ENCODE results near the gene ATG9A. TPM values are rescaled to one million over a fixed set of nuclear protein-coding genes. Genes with fewer than 3 reads are reported as not detected.

Gene ATG9A
- total and polyA plus RNA-seq, 2 experiments from 2014 or later = 35.7 to 57.8 TPM

- no peaks in the 10 kb centered on the region for H3K9me3 ChIP-seq (ENCODE audit: low read depth)
- no peak overlapping the region for H3K27ac ChIP-seq
- no peaks in the 10 kb centered on the region for H3K36me3 ChIP-seq (replicated peaks; ENCODE audit: insufficient read depth, low read depth)
- no peaks in the 10 kb centered on the region for H3K79me2 ChIP-seq
- TF ChIP-seq EZH2 (IDR thresholded peaks at IDR 0.05; ENCODE audit: borderline replicate concordance) = no peak
- TF ChIP-seq CTCF (IDR thresholded peaks at IDR 0.05; ENCODE audit: poor library complexity) = no peak
- no peak for TF ChIP-seq EZH2phosphoT487 (IDR thresholded peaks at IDR 0.05; ENCODE audit: low read depth, severe bottlenecking, unreplicated experiment)
- no peak overlapping the region for H3K4me3 ChIP-seq
- H2AFZ ChIP-seq = no peak overlapping the region
- H3K4me2 ChIP-seq = no peak overlapping the region
- H4K20me1 ChIP-seq (ENCODE audit: insufficient read depth, poor library complexity, severe bottlenecking) = no peaks in the 10 kb centered on the region
- H3K27me3 ChIP-seq = no peaks in the 10 kb centered on the region
- no peaks in the 10 kb centered on the region for H3K4me1 ChIP-seq (ENCODE audit: insufficient read depth)
- no peaks in the 10 kb centered on the region for H3K9me2 ChIP-seq (replicated peaks; ENCODE audit: insufficient read depth)
- 83% methylated on average over 12 of the region's 12 CpGs for WGBS (ENCODE audit: low lambda C conversion rate, missing lambda C conversion rate)
- no peak for DNase-seq (ENCODE audit: low spot score)
These were observed 29.8 kb downstream of the ATG9A start for GRCh38 chr2:219199470-219200211.

GRCh38 chr2:219198974-219199373 is 30.5 kb downstream of the ATG9A start:
- H3K79me2 ChIP-seq = no peaks in the 10 kb centered on the region
- WGBS (ENCODE audit: low lambda C conversion rate, missing lambda C conversion rate) = 77% methylated on average over 5 of the region's 5 CpGs
- no peak overlapping the region for H2AFZ ChIP-seq
- no peak overlapping the region for H3K4me3 ChIP-seq
- no peak for TF ChIP-seq EZH2phosphoT487 (IDR thresholded peaks at IDR 0.05; ENCODE audit: low read depth, severe bottlenecking, unreplicated experiment)
- TF ChIP-seq EZH2 (IDR thresholded peaks at IDR 0.05; ENCODE audit: borderline replicate concordance) = no peak
- TF ChIP-seq CTCF (IDR thresholded peaks at IDR 0.05; ENCODE audit: poor library complexity) = no peak
- no peaks in the 10 kb centered on the region for H4K20me1 ChIP-seq (ENCODE audit: insufficient read depth, poor library complexity, severe bottlenecking)
- no peaks in the 10 kb centered on the region for H3K4me1 ChIP-seq (ENCODE audit: insufficient read depth)
- no peak for DNase-seq (ENCODE audit: low spot score)
- H3K9me2 ChIP-seq (replicated peaks; ENCODE audit: insufficient read depth) = no peaks in the 10 kb centered on the region
- H3K4me2 ChIP-seq = no peak overlapping the region
- no peaks in the 10 kb centered on the region for H3K36me3 ChIP-seq (replicated peaks; ENCODE audit: insufficient read depth, low read depth)
- H3K27me3 ChIP-seq = no peaks in the 10 kb centered on the region
- H3K27ac ChIP-seq = no peak overlapping the region
- H3K9me3 ChIP-seq (ENCODE audit: low read depth) = no peaks in the 10 kb centered on the region

GRCh38 chr2:219197388-219197787 is 32.0 kb downstream of the ATG9A start:
- Histone ChIP-seq H3K4me2 (no peak overlapping the region), H2AFZ (no peak overlapping the region), H3K9me3 (ENCODE audit: low read depth) (no peaks in the 10 kb centered on the region), H3K9me2 (replicated peaks; ENCODE audit: insufficient read depth) (no peaks in the 10 kb centered on the region), H3K4me1 (ENCODE audit: insufficient read depth) (no peaks in the 10 kb centered on the region), H3K27ac (no peak overlapping the region), H4K20me1 (ENCODE audit: insufficient read depth, poor library complexity, severe bottlenecking) (no peaks in the 10 kb centered on the region), H3K79me2 (no peaks in the 10 kb centered on the region), H3K36me3 (replicated peaks; ENCODE audit: insufficient read depth, low read depth) (no peaks in the 10 kb centered on the region), H3K27me3 (no peaks in the 10 kb centered on the region), H3K4me3 (no peak overlapping the region)
- DNase-seq (ENCODE audit: low spot score) = no peak
- TF ChIP-seq EZH2phosphoT487 (IDR thresholded peaks at IDR 0.05; ENCODE audit: low read depth, severe bottlenecking, unreplicated experiment) (no peak), CTCF (IDR thresholded peaks at IDR 0.05; ENCODE audit: poor library complexity) (no peak), EZH2 (IDR thresholded peaks at IDR 0.05; ENCODE audit: borderline replicate concordance) (no peak)
- WGBS (ENCODE audit: low lambda C conversion rate, missing lambda C conversion rate) = 100% methylated on average over 1 of the region's 1 CpG
